ENCODE data around the gene BAZ2B. TPM values are rescaled to one million over a fixed set of nuclear protein-coding genes. Genes with fewer than 3 reads are reported as not detected.
A peak's percentile ranks its signal among the peaks of the same experiment; 100 is the strongest.

Gene BAZ2B
- total and polyA plus RNA-seq, 9 of the 15 experiments (the other 6 are each of a cell fraction or from before 2014, with no cell fraction given), result 7.5 to 38.6 (median 19.8) TPM

GRCh38 chr2:159515441-159515840 lies 100.9 kb downstream of the BAZ2B start:
- Histone ChIP-seq H3K9ac (ENCODE audit: insufficient read depth in 1 of 2, low read depth in 2 of 2, low read length in 2 of 2) (no peak overlapping the region; a peak in 1 of 4 replicates), H3K4me2 (ENCODE audit: insufficient read depth, low read length) (no peak overlapping the region), H4K20me1 (replicated peaks; ENCODE audit: control insufficient read depth, insufficient read depth, low read length) (no peaks in the 10 kb centered on the region), H3K36me3 (ENCODE audit: control insufficient read depth, insufficient read depth, low read length) (no peaks in the 10 kb centered on the region), H3K27ac (ENCODE audit: extremely low read depth, low read depth, low read length) (no peak overlapping the region; the same call in 2 of the 3 replicates), H3K4me1 (replicated peaks in 1 of 2; ENCODE audit: control insufficient read depth in 2 of 2, insufficient read depth in 2 of 2, low read length in 2 of 2) (peaks cover 0 to 7% of the 10 kb centered on the region in 2 experiments; a peak in 1 of 5 replicates), H3K9me3 (replicated peaks; ENCODE audit: control insufficient read depth, insufficient read depth, low read depth, low read length) (no peaks in the 10 kb centered on the region), H3K9me1 (ENCODE audit: control insufficient read depth, insufficient read depth, low read length) (no peaks in the 10 kb centered on the region), H3K79me2 (ENCODE audit: control insufficient read depth, insufficient read depth, low read length) (no peaks in the 10 kb centered on the region), H3K27me3 (ENCODE audit: control insufficient read depth in 2 of 2, insufficient read depth in 2 of 2, low read length in 2 of 2) (no peaks in the 10 kb centered on the region), H3K4me3 (no peak overlapping the region), H2AFZ (ENCODE audit: low read depth, low read length) (no peak overlapping the region)
- WGBS (ENCODE audit: insufficient coverage, low coverage, missing lambda C conversion rate), result 83% methylated on average over 1 of the region's 1 CpG
- intact Hi-C loops (cut with micrococcal nuclease), result loop anchor here (5.0 kb wide), 1 partner anchor 102 kb away; the partner anchor contains the start of gene BAZ2B
- CTCF ChIA-PET (ENCODE audit: low intra/inter-chr PET ratio), result no interaction called here
- no peak for TF ChIP-seq ZNF592 (IDR thresholded peaks at IDR 0.05)
- TF ChIP-seq ZNF282 (CRISPR knock-in tag; IDR thresholded peaks at IDR 0.05), result no peak
- TF ChIP-seq SIN3B (IDR thresholded peaks at IDR 0.05; ENCODE audit: low read depth), result no peak
- 0 out of 2 replicates have a peak, but pooled peaks have one; percentile 9 for TF ChIP-seq ZKSCAN8 (CRISPR knock-in tag; IDR thresholded peaks at IDR 0.05)
- DNase-seq (ENCODE audit: extremely low read depth in 1 of 4, low spot score in 3 of 4) (no peak), ATAC-seq (no peak), FAIRE-seq (no peak)
- BruUV-seq (replicated peaks), result no TSS peak
- POLR2A ChIA-PET, result interaction anchor here (0.6 to 1.4 kb wide), 2 partner anchors 9 to 90 kb away, joined by 3 to 4 read pairs; no protein-coding TSS in a partner anchor
- in situ Hi-C loops (cut with MboI), result no loop called here

All from K562 (cell line).